ENCODE results near the gene LDHAL6B.

DNA sequence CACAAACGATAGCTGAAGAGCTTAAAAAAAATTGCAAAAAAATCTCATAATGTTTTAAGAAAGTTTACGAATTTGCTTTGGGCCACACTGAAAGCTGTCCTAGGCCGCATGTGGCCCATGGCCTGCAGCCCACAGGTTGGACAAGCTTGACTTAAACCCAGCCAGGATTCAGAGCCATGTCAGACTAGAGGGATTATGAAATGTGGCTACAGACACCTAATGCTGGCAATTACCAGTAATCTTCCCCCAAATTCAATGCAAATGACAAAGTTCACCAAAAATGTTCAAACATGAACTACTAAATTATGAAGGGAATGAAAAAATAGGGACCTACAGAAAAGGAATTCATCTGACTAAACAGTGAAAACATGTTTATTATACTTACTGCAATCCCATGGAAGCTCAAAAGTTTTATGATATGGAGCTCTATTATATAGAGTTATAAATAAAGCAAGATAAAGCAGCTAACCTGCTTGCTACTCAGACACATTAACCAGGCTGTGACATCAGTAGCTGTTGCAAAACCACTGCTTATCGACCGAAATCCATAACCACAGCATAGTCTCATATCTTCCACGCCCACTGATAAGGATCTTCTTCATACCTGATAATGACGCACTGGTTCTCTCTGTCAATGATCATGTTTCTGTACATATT, 49.2 kb downstream of the LDHAL6B start:
- no peak for TF ChIP-seq CTCF (conservative IDR thresholded peaks at IDR 0.05; ENCODE audit: low read depth in 2 of 2)
- no peak for TF ChIP-seq EZH2 (IDR thresholded peaks at IDR 0.05; ENCODE audit: low read depth, unreplicated experiment)
- TF ChIP-seq REST (IDR thresholded peaks at IDR 0.05; ENCODE audit: unreplicated experiment) = no peak
- TF ChIP-seq NANOG (IDR thresholded peaks at IDR 0.05; ENCODE audit: borderline replicate concordance) = no peak
- no peak for TF ChIP-seq POLR2AphosphoS5 (IDR thresholded peaks at IDR 0.05; ENCODE audit: low read depth)
- no peak for TF ChIP-seq JUNB (IDR thresholded peaks at IDR 0.05; ENCODE audit: unreplicated experiment)
- no peak for TF ChIP-seq EZH2phosphoT487 (IDR thresholded peaks at IDR 0.05; ENCODE audit: unreplicated experiment)
- no peak for TF ChIP-seq CREB1 (CRISPR knock-in tag; IDR thresholded peaks at IDR 0.05; ENCODE audit: low read depth)
- no peak for TF ChIP-seq ETS1 (IDR thresholded peaks at IDR 0.05)
- TF ChIP-seq ZNF331 (CRISPR knock-in tag; IDR thresholded peaks at IDR 0.05; ENCODE audit: low read depth) = no peak
- no peak for TF ChIP-seq ZNF114 (CRISPR knock-in tag; IDR thresholded peaks at IDR 0.05)
